Neural progenitor cell (in vitro differentiated cells): ENCODE data around the gene B3GNT2.

Source experiments
- CTCF ChIP-seq: fragments of 200-600 bp; sonication (generic); IDR thresholded peaks from 2 replicates; pipeline ENCODE4 v1.5.1; 2017; ENCODE audit warnings: antibody characterized with exemption, mild to moderate bottlenecking
- EZH2 ChIP-seq: fragments of 200-600 bp; sonication (generic); IDR thresholded peaks from 2 replicates; pipeline ENCODE4 v1.6.1; 2017; ENCODE audit warnings: antibody characterized with exemption, mild to moderate bottlenecking, moderate library complexity
- EZH2phosphoT487 ChIP-seq: fragments of 200-600 bp; sonication (generic); IDR thresholded peaks from 2 replicates; pipeline ENCODE4 v1.6.1; 2017; ENCODE audit warnings: antibody characterized with exemption

GRCh38 chr2:62216113-62216512 is 20.2 kb downstream of the B3GNT2 start:
- TF ChIP-seq CTCF (no peak), EZH2phosphoT487 (no peak), EZH2 (no peak)
